GM12892 (cell line): ENCODE results near the gene FAM89B.

Source experiments
- POLR2AphosphoS5 ChIP-seq: IDR thresholded peaks from 2 replicates; pipeline ENCODE4 v1.6.1; 2011; ENCODE audit warnings: low read depth, low read length, control low read depth
- TAF1 ChIP-seq: IDR thresholded peaks from 2 replicates; pipeline ENCODE4 v1.6.1; 2011; ENCODE audit warnings: low read depth, mild to moderate bottlenecking, control low read depth, low read length, borderline replicate concordance

- no peak for TF ChIP-seq TAF1
- TF ChIP-seq POLR2AphosphoS5, result no peak
Measured at GRCh38 chr11:65609229-65609628, 36.9 kb downstream of the FAM89B start.
